Esophagus muscularis mucosa (tissue), 4 donors: ENCODE results near the gene TBPL1.

Experiments
- EP300 ChIP-seq: sonication (generic); formaldehyde crosslinking; IDR thresholded peaks from one replicate; pipeline ENCODE4 v1.6.1; 2017; ENCODE audit warnings: antibody characterized with exemption
- POLR2A ChIP-seq: fragments of 450-650 bp; IDR thresholded peaks from one replicate; pipeline ENCODE4 v1.6.1; 2017; ENCODE audit warnings: antibody characterized with exemption, moderate library complexity, mild to moderate bottlenecking, low read depth
- POLR2AphosphoS5 ChIP-seq, 2 donors: sonication (generic); formaldehyde crosslinking; IDR thresholded peaks; one replicate each; pipeline ENCODE4 v1.6.1; 2017; ENCODE audit warnings: antibody characterized with exemption in 2 of 2
- TF ChIP-seq, protein P1 (sequence below), 3 experiments: fragments of 200-600 bp in 2 of 3; fragments of 450-650 bp in 1 of 3; sonication (generic) in 2 of 3; IDR thresholded peaks; one replicate each; pipeline ENCODE4 v1.5.1; 2017 to 2019; ENCODE audit warnings: antibody characterized with exemption in 3 of 3, mild to moderate bottlenecking in 2 of 3, moderate library complexity in 1 of 3

DNA sequence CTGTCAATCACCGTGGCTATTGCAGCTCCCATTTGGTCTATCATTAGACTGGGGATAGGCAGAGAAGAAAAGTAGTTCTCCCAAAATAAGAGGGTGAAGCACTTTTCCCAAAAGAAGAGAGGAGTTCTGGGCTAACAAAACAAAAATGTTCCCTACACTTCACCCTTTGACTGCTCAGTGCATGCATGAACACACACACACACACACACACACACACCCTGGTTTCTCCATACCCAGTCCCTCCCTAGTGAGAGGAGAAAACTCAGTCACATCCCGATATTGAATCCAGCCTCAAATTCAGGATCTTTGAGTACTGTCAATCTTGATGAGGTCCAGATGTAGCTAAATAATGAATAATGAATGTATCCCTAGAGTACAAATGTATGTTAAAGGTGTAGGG is 4.6 kb upstream of the TBPL1 start:
- TF ChIP-seq POLR2AphosphoS5 (IDR thresholded peaks at IDR 0.05) (no peak), POLR2A (no peak), EP300 (no peak)
- TF ChIP-seq, protein P1, sequence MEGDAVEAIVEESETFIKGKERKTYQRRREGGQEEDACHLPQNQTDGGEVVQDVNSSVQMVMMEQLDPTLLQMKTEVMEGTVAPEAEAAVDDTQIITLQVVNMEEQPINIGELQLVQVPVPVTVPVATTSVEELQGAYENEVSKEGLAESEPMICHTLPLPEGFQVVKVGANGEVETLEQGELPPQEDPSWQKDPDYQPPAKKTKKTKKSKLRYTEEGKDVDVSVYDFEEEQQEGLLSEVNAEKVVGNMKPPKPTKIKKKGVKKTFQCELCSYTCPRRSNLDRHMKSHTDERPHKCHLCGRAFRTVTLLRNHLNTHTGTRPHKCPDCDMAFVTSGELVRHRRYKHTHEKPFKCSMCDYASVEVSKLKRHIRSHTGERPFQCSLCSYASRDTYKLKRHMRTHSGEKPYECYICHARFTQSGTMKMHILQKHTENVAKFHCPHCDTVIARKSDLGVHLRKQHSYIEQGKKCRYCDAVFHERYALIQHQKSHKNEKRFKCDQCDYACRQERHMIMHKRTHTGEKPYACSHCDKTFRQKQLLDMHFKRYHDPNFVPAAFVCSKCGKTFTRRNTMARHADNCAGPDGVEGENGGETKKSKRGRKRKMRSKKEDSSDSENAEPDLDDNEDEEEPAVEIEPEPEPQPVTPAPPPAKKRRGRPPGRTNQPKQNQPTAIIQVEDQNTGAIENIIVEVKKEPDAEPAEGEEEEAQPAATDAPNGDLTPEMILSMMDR (IDR thresholded peaks at IDR 0.05), result no peak
